Measurements from ENCODE around the gene PARD6A.

Gene PARD6A

DNA sequence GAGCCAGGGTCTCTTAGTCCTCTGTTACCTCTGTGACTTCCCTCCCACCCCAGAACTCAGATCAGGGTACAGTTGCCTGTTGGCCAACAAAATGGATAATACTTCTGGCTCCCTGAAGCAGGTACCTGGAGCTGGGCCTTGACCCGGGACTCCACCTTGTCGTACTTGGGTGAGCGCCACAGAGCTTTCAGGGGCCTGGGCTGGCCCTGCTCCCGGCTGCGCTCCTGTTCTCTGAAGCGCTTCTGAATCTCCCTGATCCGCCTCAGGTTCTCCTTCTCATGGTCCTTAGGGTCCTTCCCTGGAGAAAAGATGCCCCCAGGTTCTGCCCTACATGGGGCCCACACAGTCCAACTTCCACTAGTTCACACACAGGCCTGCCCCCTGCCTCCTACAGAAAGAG, 4.1 kb downstream of the PARD6A start:
- DNase-seq, result no peak
- no peak overlapping the region for H3K27ac ChIP-seq (ENCODE audit: low read length)
- no peak overlapping the region for H3K9ac ChIP-seq (ENCODE audit: low read length)
- H3K9me3 ChIP-seq (replicated peaks; ENCODE audit: insufficient read depth, low read length), result no peaks in the 10 kb centered on the region
- H3K4me3 ChIP-seq (ENCODE audit: low read length), result no peak overlapping the region
- H3K9me2 ChIP-seq (replicated peaks; ENCODE audit: insufficient read depth, low read length), result no peaks in the 10 kb centered on the region
- H3F3A ChIP-seq (ENCODE audit: insufficient read depth, low read length), result peaks cover 23% of the 10 kb centered on the region
- no peak overlapping the region for H3K4me2 ChIP-seq (ENCODE audit: low read depth, low read length)
- no peak for TF ChIP-seq EZH2phosphoT487 (IDR thresholded peaks at IDR 0.05; ENCODE audit: low read length)
- TF ChIP-seq EZH2 (optimal IDR thresholded peaks at IDR 0.05; ENCODE audit: low read depth, low read length), result no peak
- TF ChIP-seq, protein P1, sequence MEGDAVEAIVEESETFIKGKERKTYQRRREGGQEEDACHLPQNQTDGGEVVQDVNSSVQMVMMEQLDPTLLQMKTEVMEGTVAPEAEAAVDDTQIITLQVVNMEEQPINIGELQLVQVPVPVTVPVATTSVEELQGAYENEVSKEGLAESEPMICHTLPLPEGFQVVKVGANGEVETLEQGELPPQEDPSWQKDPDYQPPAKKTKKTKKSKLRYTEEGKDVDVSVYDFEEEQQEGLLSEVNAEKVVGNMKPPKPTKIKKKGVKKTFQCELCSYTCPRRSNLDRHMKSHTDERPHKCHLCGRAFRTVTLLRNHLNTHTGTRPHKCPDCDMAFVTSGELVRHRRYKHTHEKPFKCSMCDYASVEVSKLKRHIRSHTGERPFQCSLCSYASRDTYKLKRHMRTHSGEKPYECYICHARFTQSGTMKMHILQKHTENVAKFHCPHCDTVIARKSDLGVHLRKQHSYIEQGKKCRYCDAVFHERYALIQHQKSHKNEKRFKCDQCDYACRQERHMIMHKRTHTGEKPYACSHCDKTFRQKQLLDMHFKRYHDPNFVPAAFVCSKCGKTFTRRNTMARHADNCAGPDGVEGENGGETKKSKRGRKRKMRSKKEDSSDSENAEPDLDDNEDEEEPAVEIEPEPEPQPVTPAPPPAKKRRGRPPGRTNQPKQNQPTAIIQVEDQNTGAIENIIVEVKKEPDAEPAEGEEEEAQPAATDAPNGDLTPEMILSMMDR (IDR thresholded peaks at IDR 0.05; ENCODE audit: low read length), result no peak
- H3K36me3 ChIP-seq (replicated peaks; ENCODE audit: insufficient read depth, low read length), result no peaks in the 10 kb centered on the region
- H4K20me1 ChIP-seq (ENCODE audit: insufficient read depth, low read length), result no peaks in the 10 kb centered on the region
- no peaks in the 10 kb centered on the region for H3K27me3 ChIP-seq (replicated peaks; ENCODE audit: insufficient read depth, low read length)
- H3K79me2 ChIP-seq (ENCODE audit: low read length), result peaks cover 30% of the 10 kb centered on the region
- H2AFZ ChIP-seq (ENCODE audit: low read length), result no peak overlapping the region
- peaks cover 27% of the 10 kb centered on the region for H3K4me1 ChIP-seq (ENCODE audit: low read length)

DNA sequence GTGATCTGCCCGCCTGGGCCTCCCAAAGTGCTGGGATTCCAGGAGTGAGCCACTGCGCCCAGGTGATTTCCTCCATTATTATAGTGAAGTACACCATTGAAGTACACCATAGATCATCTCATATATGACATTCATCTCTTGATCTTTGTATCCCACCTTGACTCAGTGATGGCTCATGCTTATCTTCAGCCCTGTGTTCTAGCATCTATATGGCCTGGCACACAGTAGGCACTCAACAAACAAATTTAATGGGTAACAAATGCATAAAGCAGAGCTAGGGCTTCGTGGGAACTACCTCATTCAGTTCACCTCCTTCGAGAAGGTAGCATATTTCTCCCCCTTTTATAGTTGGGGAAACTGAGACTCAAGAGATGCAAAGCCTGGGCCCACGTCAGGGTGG, 4.8 kb downstream of the PARD6A start:
- Histone ChIP-seq H3K36me3 (replicated peaks; ENCODE audit: insufficient read depth, low read length) (no peaks in the 10 kb centered on the region), H3K27ac (ENCODE audit: low read length) (no peak overlapping the region), H3K4me3 (ENCODE audit: low read length) (peak overlapping the region; percentile 89), H2AFZ (ENCODE audit: low read length) (peak overlapping the region; percentile 99), H3K9me3 (replicated peaks; ENCODE audit: insufficient read depth, low read length) (no peaks in the 10 kb centered on the region), H3F3A (ENCODE audit: insufficient read depth, low read length) (peaks cover 19% of the 10 kb centered on the region), H3K9me2 (replicated peaks; ENCODE audit: insufficient read depth, low read length) (no peaks in the 10 kb centered on the region), H3K9ac (ENCODE audit: low read length) (peak overlapping the region; percentile 82; the same call in 1 of the 2 replicates), H3K27me3 (replicated peaks; ENCODE audit: insufficient read depth, low read length) (no peaks in the 10 kb centered on the region), H3K4me1 (ENCODE audit: low read length) (peaks cover 27% of the 10 kb centered on the region), H3K79me2 (ENCODE audit: low read length) (peaks cover 29% of the 10 kb centered on the region), H3K4me2 (ENCODE audit: low read depth, low read length) (peak overlapping the region; percentile 98), H4K20me1 (ENCODE audit: insufficient read depth, low read length) (no peaks in the 10 kb centered on the region)
- TF ChIP-seq, protein P1 (IDR thresholded peaks at IDR 0.05; ENCODE audit: low read length), result no peak
- TF ChIP-seq EZH2phosphoT487 (IDR thresholded peaks at IDR 0.05; ENCODE audit: low read length), result no peak
- no peak for TF ChIP-seq EZH2 (optimal IDR thresholded peaks at IDR 0.05; ENCODE audit: low read depth, low read length)
- DNase-seq, result no peak

DNA sequence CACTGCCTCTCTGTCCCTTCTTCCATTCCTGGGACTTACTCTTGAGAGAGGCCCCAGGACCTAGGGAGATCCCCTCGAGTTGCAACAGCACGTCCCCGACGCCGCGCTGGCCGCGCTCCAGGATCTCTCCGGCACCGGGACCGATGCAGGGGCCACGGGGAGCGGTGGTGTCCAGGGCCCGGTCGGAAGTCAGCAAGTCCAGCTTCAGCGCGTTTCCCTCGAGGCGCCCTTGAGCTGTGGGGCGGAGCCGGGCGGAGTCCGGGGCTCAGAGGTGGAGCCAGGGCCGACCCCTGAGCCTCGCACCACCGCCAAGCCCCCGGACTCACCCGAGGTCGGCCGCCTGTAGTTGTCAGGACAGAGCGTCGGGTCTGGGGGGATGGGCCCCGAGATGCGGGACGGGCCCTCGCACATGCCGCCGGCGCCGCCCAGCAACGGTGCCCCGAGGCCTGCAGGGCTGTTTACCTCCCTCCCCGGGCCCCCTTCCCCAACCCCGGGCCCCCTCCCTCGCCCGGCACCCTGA, 5.3 kb downstream of the PARD6A start:
- peak overlapping the region; percentile 82 for H3K9ac ChIP-seq (ENCODE audit: low read length)
- peak overlapping the region; percentile 99 for H2AFZ ChIP-seq (ENCODE audit: low read length)
- H3K9me3 ChIP-seq (replicated peaks; ENCODE audit: insufficient read depth, low read length), result no peaks in the 10 kb centered on the region
- DNase-seq, result no peak
- no peaks in the 10 kb centered on the region for H4K20me1 ChIP-seq (ENCODE audit: insufficient read depth, low read length)
- peak overlapping the region; percentile 52; the same call in 1 of the 2 replicates for H3K27ac ChIP-seq (ENCODE audit: low read length)
- H3K79me2 ChIP-seq (ENCODE audit: low read length), result peaks cover 27% of the 10 kb centered on the region
- H3K4me1 ChIP-seq (ENCODE audit: low read length), result peaks cover 27% of the 10 kb centered on the region
- peak overlapping the region; percentile 98 for H3K4me2 ChIP-seq (ENCODE audit: low read depth, low read length)
- peaks cover 17% of the 10 kb centered on the region for H3F3A ChIP-seq (ENCODE audit: insufficient read depth, low read length)
- TF ChIP-seq EZH2phosphoT487 (IDR thresholded peaks at IDR 0.05; ENCODE audit: low read length) (no peak), EZH2 (optimal IDR thresholded peaks at IDR 0.05; ENCODE audit: low read depth, low read length) (no peak)
- TF ChIP-seq, protein P1 (IDR thresholded peaks at IDR 0.05; ENCODE audit: low read length), result no peak
- no peaks in the 10 kb centered on the region for H3K27me3 ChIP-seq (replicated peaks; ENCODE audit: insufficient read depth, low read length)
- no peaks in the 10 kb centered on the region for H3K9me2 ChIP-seq (replicated peaks; ENCODE audit: insufficient read depth, low read length)
- H3K4me3 ChIP-seq (ENCODE audit: low read length), result peak overlapping the region; percentile 89
- H3K36me3 ChIP-seq (replicated peaks; ENCODE audit: insufficient read depth, low read length), result no peaks in the 10 kb centered on the region

Measured in MM.1S (cell line).